Lung microvascular endothelial cell (primary cell): ENCODE results near the gene SPATA31E1. TPM values are rescaled to one million over a fixed set of nuclear protein-coding genes. Genes with fewer than 3 reads are reported as not detected.

Source experiments
- DNase-seq, 2 donors: peaks; one replicate each; pipeline versions ENCODE4 v3.0.0 to v3.0.0-alpha.2; 2010; ENCODE audit warnings: low read depth in 2 of 2
- total RNA-seq: library from RNA; depleted of rRNA; stranded (reverse); fragments of >200 nt; gene quantifications from 2 replicates; pipeline ENCODE4 v1.2.1, GENCODE V29; 2014

SPATA31E1 gene
- total RNA-seq, 1 donor from 2014 or later, result not detected

DNA sequence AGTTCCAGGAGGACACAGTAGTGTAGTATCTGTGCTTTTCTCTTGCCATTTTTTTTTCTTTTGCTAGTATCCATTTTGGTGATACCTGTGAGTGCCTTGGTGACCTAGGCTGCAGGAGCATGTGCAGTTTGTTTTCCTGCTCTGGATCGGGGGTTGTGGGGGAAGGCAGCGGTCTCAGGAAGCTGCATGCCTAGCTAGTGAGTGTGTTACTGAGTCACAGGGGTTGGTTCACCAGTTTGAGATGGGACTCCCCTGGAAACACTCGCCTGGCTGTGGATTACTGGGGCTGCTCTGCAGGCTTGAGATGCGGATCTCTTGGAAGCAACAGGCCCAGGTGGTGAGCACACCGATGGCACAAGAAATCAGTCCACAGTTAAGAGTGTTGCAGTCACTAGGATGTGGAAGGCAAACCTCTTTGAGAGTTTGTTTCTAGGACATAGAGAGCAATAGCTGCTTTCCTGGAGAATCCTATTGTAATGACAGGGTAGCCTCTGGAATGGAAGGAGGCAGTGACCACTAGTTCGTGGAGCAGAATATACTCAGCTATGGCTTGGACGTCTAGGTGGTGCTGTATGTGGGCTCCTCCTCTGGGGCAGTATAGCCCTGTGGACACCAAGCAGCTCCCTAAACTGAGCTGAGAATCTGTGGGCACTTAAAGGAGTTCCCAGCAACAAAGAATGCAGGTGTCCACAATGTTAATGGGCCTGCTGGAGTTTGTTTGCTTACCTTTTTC is 20.0 kb upstream of the SPATA31E1 start:
- peak in 1 of 2 donors; percentile 73 for DNase-seq

GRCh38 chr9:87863882-87864465 is 18.7 kb upstream of the SPATA31E1 start:
- no peak for DNase-seq

DNA sequence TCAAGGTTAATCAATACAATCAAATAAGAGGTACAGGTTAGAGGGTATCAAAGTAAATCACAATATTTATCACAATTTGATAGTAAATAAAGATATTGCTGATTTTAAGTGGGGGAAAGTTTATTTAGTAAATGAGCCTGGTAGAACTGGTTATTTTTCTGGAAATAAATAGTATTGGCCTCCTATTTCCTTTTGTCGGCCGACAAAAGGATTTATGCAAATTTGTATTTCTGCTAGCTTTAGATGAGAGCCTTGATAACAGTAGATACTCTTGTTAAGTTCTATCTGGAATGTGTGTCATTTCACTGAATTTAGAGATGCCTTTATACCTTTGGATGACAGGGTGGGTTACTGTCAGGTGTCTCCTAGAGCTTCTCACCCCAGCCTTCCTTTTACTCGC is 17.8 kb upstream of the SPATA31E1 start:
- no peak for DNase-seq

GRCh38 chr9:87865626-87866025 is 17.1 kb upstream of the SPATA31E1 start:
- DNase-seq, result no peak

GRCh38 chr9:87867391-87867790 is 15.3 kb upstream of the SPATA31E1 start:
- DNase-seq, result no peak

- no peak for DNase-seq
These were observed 14.5 kb upstream of the SPATA31E1 start for GRCh38 chr9:87868175-87868574.

GRCh38 chr9:87868635-87869034 is 14.0 kb upstream of the SPATA31E1 start:
- no peak for DNase-seq

GRCh38 chr9:87869082-87869481 is 13.6 kb upstream of the SPATA31E1 start:
- no peak for DNase-seq

GRCh38 chr9:87871425-87872078 is 11.1 kb upstream of the SPATA31E1 start:
- DNase-seq, result no peak

- DNase-seq, result no peak
These were observed 10.5 kb upstream of the SPATA31E1 start for GRCh38 chr9:87872079-87872624.

DNA sequence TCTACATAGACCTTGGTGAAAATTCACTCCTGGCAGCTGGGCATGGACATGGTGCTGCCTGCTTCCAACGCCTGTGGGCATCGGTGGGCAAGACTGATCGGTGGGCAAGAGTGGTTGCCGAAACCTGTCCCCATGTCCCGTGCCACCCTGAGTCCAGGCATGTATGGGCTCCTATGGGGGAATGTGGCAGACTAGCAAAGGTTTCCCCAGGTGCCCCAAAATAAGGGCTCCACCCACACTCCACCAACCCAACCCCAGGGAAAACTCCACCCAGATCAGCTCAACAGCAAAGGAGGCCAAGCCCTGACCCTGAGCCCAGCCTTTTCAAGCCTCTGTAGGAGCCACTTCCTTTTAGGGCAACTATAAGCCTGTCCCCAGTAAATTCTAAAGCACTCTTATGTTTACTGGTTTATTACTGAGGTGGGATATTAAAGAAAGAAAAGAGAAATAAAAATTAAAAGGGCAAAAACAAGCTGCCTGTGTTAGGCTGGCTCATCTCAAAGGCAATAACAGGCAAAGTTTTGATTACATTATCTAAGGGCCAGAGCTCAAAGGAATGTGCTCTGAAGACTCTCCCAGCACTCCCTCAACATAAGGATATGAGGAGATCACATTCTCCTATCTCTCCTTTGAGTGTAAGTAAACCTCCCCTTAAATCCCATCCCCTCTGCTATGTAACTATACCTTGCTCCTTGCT is 8.9 kb upstream of the SPATA31E1 start:
- DNase-seq, result no peak

DNA sequence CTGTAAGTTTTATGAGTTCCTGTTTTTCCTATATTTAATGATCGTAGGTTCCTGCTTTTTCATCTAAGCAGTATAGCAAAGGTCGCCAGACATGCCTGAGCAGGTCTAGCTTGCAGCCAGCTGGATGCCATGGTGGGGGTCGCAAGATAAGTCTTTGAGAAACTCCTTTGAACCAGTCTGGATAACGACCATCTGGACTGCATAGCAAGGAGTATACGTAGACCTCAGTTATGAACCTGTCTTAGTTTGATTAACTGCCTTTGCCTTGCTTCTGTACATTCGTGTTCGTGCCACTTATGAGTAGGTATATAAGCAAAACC is 8.4 kb upstream of the SPATA31E1 start:
- DNase-seq, result no peak

DNA sequence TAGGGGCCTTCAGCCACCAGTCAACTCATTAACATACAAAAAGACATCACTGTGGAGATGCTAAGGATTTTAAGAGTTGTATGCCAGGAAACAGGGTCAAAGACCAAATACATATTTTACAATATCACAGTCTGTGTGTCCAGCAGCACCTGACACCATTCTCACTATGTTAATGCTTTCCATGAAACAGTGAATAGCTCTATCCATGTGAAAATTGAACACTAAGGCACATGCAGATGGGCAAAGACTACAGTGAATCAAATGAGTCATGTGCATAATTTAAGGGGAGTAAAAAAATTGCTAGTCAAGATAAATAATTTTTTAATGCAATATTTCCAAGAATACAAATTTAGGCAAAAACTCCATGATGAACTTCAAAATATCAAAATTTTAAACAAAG is 7.6 kb upstream of the SPATA31E1 start:
- DNase-seq, result no peak

DNA sequence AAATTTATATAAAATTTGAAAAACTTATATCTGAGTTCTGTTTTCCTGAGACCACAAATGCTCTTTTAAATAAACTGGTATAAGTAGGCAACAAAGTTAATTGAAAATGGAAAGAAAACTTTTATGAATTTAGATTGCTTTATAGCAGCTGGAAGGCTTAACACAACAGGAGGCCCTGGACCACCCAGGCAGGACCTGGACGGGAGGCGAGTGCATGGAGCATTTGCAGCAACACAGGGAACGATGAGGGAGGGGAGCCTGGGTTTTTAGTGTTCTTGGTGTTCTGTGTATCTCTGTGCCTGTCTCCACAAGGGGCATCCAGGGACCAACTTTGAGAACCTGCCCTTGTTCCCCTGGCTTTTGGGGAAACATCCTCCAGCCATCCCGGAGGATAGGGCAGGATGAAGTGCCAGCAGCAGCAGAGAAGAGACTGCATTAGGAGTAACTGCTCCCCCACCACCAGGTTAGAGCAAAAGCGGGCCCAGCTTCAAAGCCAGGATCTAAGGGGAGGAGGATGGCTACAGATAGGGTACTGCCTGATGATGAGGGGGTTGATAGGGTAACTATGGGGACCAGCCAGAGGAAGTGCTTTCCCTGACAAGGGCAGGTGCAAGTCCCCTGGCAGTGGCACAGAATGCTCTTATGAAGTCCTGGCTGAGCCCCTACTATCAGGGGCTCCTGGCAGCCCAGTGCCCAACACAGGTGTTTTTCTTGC is 6.7 kb upstream of the SPATA31E1 start:
- DNase-seq, result no peak

DNA sequence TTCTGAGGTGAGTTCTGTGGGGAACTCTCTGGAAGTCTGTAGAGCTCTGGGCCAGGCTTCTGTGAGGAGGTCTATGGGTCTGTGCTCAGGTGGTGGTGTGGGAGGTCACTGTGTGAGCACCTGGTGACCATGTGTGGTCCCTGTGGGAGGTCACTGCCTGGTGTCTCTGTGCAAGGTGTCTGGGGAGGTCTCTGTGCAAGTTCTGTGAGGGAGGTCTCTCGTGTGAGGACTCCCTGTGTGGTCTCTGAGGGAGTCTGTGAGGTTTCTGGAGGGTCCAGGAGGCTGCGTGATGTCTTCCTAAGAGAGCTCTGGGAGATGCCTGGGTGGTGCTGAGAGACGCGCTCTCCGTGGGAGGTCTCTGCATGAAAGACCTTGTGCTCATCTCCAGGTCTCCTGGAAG is 6.0 kb upstream of the SPATA31E1 start:
- DNase-seq, result no peak

DNA sequence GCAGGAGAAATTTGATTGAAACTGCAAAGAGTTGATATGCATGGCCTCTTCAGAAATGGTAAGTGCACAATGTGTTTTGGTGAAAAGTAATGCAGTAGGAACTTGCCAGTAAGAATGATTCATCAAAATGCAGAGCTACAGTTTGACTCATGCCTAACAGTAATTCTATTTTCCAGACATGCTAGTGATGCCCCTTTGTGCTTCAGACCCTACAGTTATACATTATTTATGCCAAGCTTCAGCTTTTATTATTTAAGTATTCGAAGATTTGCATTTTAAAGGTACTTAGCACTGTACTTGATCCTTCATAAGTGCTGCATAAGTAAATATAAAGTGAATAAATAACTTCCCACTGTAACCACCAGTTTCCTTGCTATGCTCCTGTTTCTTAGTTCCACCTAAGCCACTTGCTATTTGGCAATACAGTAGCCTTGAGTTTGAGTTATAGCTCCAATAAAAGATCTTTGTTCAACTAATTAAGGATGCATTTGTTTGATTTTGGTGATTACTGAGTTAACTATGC is 3.6 kb upstream of the SPATA31E1 start:
- DNase-seq, result peak in 1 of 2 donors; percentile 68

DNA sequence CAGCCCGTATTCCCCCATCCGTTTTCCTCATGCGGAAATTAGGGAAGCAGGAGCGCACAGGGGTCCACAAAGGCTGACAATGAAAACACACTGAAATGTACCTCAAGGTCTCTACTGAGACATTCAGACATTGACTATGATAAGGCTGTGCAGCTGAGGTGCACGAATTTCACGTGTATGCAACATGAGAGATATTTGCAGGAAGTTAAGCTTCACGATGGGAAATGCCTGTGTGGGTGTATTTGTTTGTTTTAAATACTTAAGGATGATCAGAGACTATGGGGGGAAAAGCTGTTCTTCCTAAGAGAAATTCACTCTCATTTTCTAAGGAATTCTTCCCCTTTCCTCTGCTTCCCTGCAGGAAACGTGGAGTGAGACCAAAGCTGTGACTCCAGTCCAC is 2.6 kb upstream of the SPATA31E1 start:
- DNase-seq, result peak in 1 of 2 donors; percentile 67

DNA sequence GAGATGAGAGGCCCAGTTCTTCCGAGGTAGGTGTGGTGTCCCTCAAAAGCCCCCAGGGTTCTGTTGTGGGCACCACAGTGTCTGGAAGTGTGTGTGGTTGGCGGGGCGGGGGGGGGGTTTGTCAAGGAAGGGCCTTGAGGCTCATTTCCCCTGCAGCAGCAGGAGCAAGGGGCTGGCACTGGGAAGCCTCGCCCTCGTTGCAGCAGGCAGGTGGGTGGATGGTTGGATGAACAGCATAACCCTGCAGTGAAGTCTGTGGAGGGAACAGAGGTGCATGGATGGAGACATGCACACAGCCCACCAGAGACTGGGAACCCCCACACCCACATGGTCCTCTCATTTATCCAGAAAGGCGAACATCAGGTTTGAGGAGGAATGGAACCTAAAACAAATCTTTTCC is 2.0 kb upstream of the SPATA31E1 start:
- no peak for DNase-seq

- DNase-seq, result no peak
These were observed 597 bp downstream of the SPATA31E1 start for GRCh38 chr9:87883274-87883673.

GRCh38 chr9:87883990-87884389 is 1.3 kb downstream of the SPATA31E1 start:
- no peak for DNase-seq
